Mesenchymal stem cell (in vitro differentiated cells and primary cell): Measurements from ENCODE around the gene AUTS2.

Experiments used
- DNase-seq: peaks from one replicate; pipeline ENCODE4 v3.0.0-alpha.2; 2013
- H2AFZ ChIP-seq: one replicate; pipeline ENCODE4 v1.6.1; 2013; ENCODE audit warnings: low read depth, mild to moderate bottlenecking, control low read depth, inconsistent platforms, low read length, moderate library complexity
- H2AK5ac ChIP-seq: 2 replicates; pipeline ENCODE4 v1.6.1; 2013; ENCODE audit warnings: low read length, moderate library complexity, mild to moderate bottlenecking, inconsistent platforms; ENCODE audit not compliant: severe bottlenecking
- H2BK120ac ChIP-seq: one replicate; pipeline ENCODE4 v1.6.1; 2013; ENCODE audit warnings: low read depth, mild to moderate bottlenecking, inconsistent platforms, low read length, moderate library complexity
- H2BK12ac ChIP-seq, 2 experiments: one replicate each; pipeline ENCODE4 v1.6.1; 2013; ENCODE audit warnings: inconsistent platforms in 2 of 2, low read length in 2 of 2, mild to moderate bottlenecking in 2 of 2, moderate library complexity in 2 of 2, control low read depth in 1 of 2
- H2BK15ac ChIP-seq: one replicate; pipeline ENCODE4 v1.6.1; 2013; ENCODE audit warnings: mild to moderate bottlenecking, low read depth, inconsistent platforms; ENCODE audit not compliant: poor library complexity, severe bottlenecking
- H2BK5ac ChIP-seq: 2 replicates; pipeline ENCODE4 v1.6.1; 2013; ENCODE audit warnings: low read depth, mild to moderate bottlenecking, low read length, control low read depth, inconsistent platforms; ENCODE audit not compliant: poor library complexity, severe bottlenecking
- H3K14ac ChIP-seq, 2 experiments: one replicate each; pipeline ENCODE4 v1.6.1; 2013; ENCODE audit warnings: inconsistent platforms in 2 of 2, low read length in 2 of 2, control low read depth in 1 of 2, mild to moderate bottlenecking in 1 of 2, moderate library complexity in 1 of 2
- H3K18ac ChIP-seq, 2 experiments: one replicate each; pipeline ENCODE4 v1.6.1; 2013; ENCODE audit warnings: inconsistent platforms in 2 of 2, low read length in 2 of 2, control low read depth in 1 of 2, low read depth in 1 of 2, mild to moderate bottlenecking in 1 of 2
- H3K23ac ChIP-seq, 2 experiments: one replicate each; pipeline ENCODE4 v1.6.1; 2013; ENCODE audit warnings: inconsistent platforms in 2 of 2, low read length in 2 of 2, mild to moderate bottlenecking in 2 of 2, moderate library complexity in 2 of 2, control low read depth in 1 of 2
- H3K27ac ChIP-seq: 2 replicates; pipeline ENCODE4 v1.5.1; 2013; ENCODE audit warnings: mild to moderate bottlenecking, moderate library complexity, low read length, control low read depth, inconsistent platforms; ENCODE audit not compliant: poor library complexity, severe bottlenecking
- H3K27me3 ChIP-seq, 2 experiments: 2 replicates each; pipeline versions ENCODE4 v1.6.1 to v1.7.0; 2013; ENCODE audit warnings: low read length in 2 of 2, mild to moderate bottlenecking in 2 of 2, moderate library complexity in 2 of 2, control low read depth in 1 of 2, inconsistent platforms in 1 of 2; ENCODE audit not compliant: control insufficient read depth in 1 of 2, insufficient read depth in 1 of 2
- H3K36me3 ChIP-seq, 2 experiments: 2 replicates each; pipeline versions ENCODE4 v1.6.1 to v1.7.0; 2013; ENCODE audit warnings: low read length in 2 of 2, control low read depth in 1 of 2, inconsistent platforms in 1 of 2, low read depth in 1 of 2, mild to moderate bottlenecking in 1 of 2; ENCODE audit not compliant: insufficient read depth in 2 of 2, control insufficient read depth in 1 of 2
- H3K4ac ChIP-seq, 2 experiments: one replicate each; pipeline ENCODE4 v1.6.1; 2013; ENCODE audit warnings: inconsistent platforms in 2 of 2, low read length in 2 of 2, mild to moderate bottlenecking in 2 of 2, moderate library complexity in 2 of 2, control low read depth in 1 of 2, low read depth in 1 of 2
- H3K4me1 ChIP-seq: 2 replicates; pipeline ENCODE4 v1.6.1; 2013; ENCODE audit warnings: low read depth, low read length, control low read depth; ENCODE audit not compliant: control insufficient read depth, insufficient read depth
- H3K4me2 ChIP-seq: 2 replicates; pipeline ENCODE4 v1.6.1; 2013; ENCODE audit warnings: low read length, mild to moderate bottlenecking, inconsistent platforms; ENCODE audit not compliant: poor library complexity, severe bottlenecking
- H3K4me3 ChIP-seq, 2 experiments: 2 replicates each; pipeline versions ENCODE4 v1.5.1 to v1.7.0; 2013; ENCODE audit warnings: low read length in 2 of 2, mild to moderate bottlenecking in 2 of 2, control low read depth in 1 of 2, low read depth in 1 of 2; ENCODE audit not compliant: insufficient read depth in 1 of 2
- H3K79me1 ChIP-seq: replicated peaks from 2 replicates; pipeline ENCODE4 v1.6.1; 2013; ENCODE audit warnings: mild to moderate bottlenecking, control low read depth, low read length, inconsistent platforms; ENCODE audit not compliant: poor library complexity, severe bottlenecking
- H3K9ac ChIP-seq: 2 replicates; pipeline ENCODE4 v1.7.0; 2013; ENCODE audit warnings: mild to moderate bottlenecking, low read length, moderate library complexity
- H3K9me3 ChIP-seq: 2 replicates; pipeline ENCODE4 v1.7.0; 2013; ENCODE audit warnings: mild to moderate bottlenecking, low read length; ENCODE audit not compliant: control insufficient read depth
- H4K8ac ChIP-seq: one replicate; pipeline ENCODE4 v1.6.1; 2013; ENCODE audit warnings: inconsistent platforms, mild to moderate bottlenecking, low read length, moderate library complexity
- H4K91ac ChIP-seq: one replicate; pipeline ENCODE4 v1.6.1; 2013; ENCODE audit warnings: mild to moderate bottlenecking, low read length, inconsistent platforms
- WGBS: methylation state at CpG from one replicate; pipeline ENCODE4 v1.1.7; 2013; ENCODE audit warnings: mixed read lengths; 5-methylcytosine and 5-hydroxymethylcytosine counted together

AUTS2 gene

DNA sequence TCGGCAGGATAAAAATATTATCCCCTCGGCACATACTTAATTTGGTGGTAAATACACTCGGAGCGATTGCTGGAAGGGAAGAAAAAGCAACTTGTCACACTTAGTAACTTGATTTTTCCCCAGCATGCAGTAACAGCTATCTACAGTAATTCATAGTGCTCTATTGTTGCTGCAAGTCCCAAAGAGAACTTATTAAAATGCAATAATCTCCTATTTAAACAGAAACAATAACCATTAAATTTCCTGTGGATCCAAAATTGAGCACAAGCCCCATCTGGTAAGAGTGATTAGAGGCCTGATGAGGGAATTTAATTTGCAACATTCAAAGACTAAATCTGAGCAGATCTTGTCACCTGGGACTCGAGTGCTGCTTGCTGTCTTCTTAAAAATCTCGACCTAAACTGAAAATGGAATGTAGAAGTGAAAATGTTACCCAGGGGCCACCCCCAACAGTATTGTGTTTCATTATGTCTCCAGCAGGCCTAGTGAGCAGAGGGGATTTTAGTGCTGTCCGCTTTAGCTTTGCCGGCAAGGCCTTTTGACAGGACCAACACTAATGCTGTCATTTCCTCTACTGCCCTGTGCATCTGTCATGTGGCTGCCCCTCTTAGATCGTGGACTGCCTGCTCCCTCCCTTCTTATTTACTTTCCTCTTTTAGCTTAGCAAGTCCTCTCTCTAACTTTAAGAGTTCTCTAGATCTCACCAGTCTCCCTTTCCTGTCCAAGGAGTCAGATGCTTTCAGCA, 639.7 kb downstream of the AUTS2 start:
- no peak for DNase-seq
- no peaks in the 10 kb centered on the region for H3K27me3 ChIP-seq
- no peaks in the 10 kb centered on the region for H3K4me1 ChIP-seq
- H3K23ac ChIP-seq = no peak overlapping the region
- no peak overlapping the region for H4K91ac ChIP-seq
- H3K4ac ChIP-seq = no peak overlapping the region
- no peak overlapping the region for H3K4me2 ChIP-seq
- WGBS = 64% methylated on average over 9 of the region's 9 CpGs
- no peak overlapping the region for H2AK5ac ChIP-seq
- H3K14ac ChIP-seq = no peak overlapping the region
- no peak overlapping the region for H2BK5ac ChIP-seq
- no peaks in the 10 kb centered on the region for H3K79me1 ChIP-seq
- no peak overlapping the region for H3K27ac ChIP-seq
- no peak overlapping the region for H4K8ac ChIP-seq
- no peak overlapping the region for H3K18ac ChIP-seq
- H3K9me3 ChIP-seq = no peaks in the 10 kb centered on the region
- H2BK15ac ChIP-seq = no peak overlapping the region
- no peaks in the 10 kb centered on the region for H3K36me3 ChIP-seq
- H2AFZ ChIP-seq = no peak overlapping the region
- no peak overlapping the region for H2BK12ac ChIP-seq
- H3K4me3 ChIP-seq = no peak overlapping the region
- no peak overlapping the region for H2BK120ac ChIP-seq
- no peak overlapping the region for H3K9ac ChIP-seq

DNA sequence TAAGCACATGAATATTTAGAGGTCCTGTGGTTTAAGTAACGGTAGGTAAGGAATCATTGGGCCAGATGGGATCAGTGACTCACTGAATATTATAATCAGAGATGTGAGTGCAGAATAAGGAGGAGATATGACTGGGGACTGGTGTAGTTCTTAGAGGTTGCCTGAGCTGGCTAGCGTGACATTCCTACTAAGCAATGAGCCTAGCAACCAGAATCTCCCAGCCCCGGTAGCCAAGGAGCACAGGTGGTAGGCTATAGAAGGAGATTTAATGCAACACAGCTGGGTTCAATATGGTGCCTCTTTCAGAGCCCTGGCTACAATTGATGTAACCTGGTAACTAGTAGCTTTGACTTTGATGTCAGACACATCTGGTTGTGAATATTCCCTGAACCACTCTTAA, 641.6 kb downstream of the AUTS2 start:
- no peak overlapping the region for H2BK5ac ChIP-seq
- no peak overlapping the region for H3K4ac ChIP-seq
- H3K23ac ChIP-seq = no peak overlapping the region
- H3K36me3 ChIP-seq = no peaks in the 10 kb centered on the region
- H3K4me3 ChIP-seq = no peak overlapping the region
- no peaks in the 10 kb centered on the region for H3K79me1 ChIP-seq
- H3K14ac ChIP-seq = no peak overlapping the region
- H2BK12ac ChIP-seq = no peak overlapping the region
- WGBS = 95% methylated on average over 3 of the region's 3 CpGs
- H3K9ac ChIP-seq = no peak overlapping the region
- H4K91ac ChIP-seq = no peak overlapping the region
- H2BK120ac ChIP-seq = no peak overlapping the region
- no peak overlapping the region for H2AFZ ChIP-seq
- H3K27me3 ChIP-seq = no peaks in the 10 kb centered on the region
- H3K4me1 ChIP-seq = no peaks in the 10 kb centered on the region
- no peaks in the 10 kb centered on the region for H3K9me3 ChIP-seq
- H2BK15ac ChIP-seq = no peak overlapping the region
- H2AK5ac ChIP-seq = no peak overlapping the region
- H3K18ac ChIP-seq = no peak overlapping the region
- H3K27ac ChIP-seq = no peak overlapping the region
- no peak for DNase-seq
- H3K4me2 ChIP-seq = no peak overlapping the region
- no peak overlapping the region for H4K8ac ChIP-seq

DNA sequence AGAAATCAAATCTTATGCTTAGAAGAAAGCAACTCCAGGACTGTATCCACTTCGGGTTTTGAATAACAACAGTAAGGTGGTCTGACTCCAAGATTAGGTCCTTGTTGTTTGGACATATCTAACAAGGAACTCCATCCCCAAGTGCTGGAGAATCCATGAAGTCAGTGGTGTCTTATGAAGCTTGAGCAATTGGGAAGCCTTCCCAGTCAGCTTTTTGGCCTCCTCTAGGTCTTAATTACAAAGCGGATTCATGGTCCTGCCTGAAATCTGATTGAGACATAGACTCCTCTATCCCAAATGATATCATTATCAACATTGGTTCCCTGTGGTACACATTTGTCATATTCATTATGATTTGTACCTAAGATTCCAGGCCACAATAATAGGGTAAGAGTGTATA, 642.6 kb downstream of the AUTS2 start:
- Histone ChIP-seq H3K4ac (no peak overlapping the region), H3K23ac (no peak overlapping the region), H3K4me2 (no peak overlapping the region), H4K91ac (no peak overlapping the region), H3K14ac (no peak overlapping the region), H3K9me3 (no peaks in the 10 kb centered on the region), H3K27me3 (no peaks in the 10 kb centered on the region), H2BK5ac (no peak overlapping the region), H3K9ac (no peak overlapping the region), H2AFZ (no peak overlapping the region), H3K79me1 (no peaks in the 10 kb centered on the region), H3K27ac (no peak overlapping the region), H3K4me1 (no peaks in the 10 kb centered on the region), H3K4me3 (no peak overlapping the region), H4K8ac (no peak overlapping the region), H3K18ac (no peak overlapping the region), H2BK15ac (no peak overlapping the region), H3K36me3 (no peaks in the 10 kb centered on the region), H2AK5ac (no peak overlapping the region), H2BK120ac (no peak overlapping the region), H2BK12ac (no peak overlapping the region)
- WGBS = 100% methylated on average over 1 of the region's 2 CpGs
- DNase-seq = no peak

- Histone ChIP-seq H3K18ac (no peak overlapping the region), H3K4me2 (no peak overlapping the region), H3K23ac (no peak overlapping the region), H4K91ac (no peak overlapping the region), H3K27me3 (no peaks in the 10 kb centered on the region), H4K8ac (no peak overlapping the region), H2AFZ (no peak overlapping the region), H2BK15ac (no peak overlapping the region), H3K36me3 (no peaks in the 10 kb centered on the region), H3K4me1 (no peaks in the 10 kb centered on the region), H3K9me3 (no peaks in the 10 kb centered on the region), H3K79me1 (no peaks in the 10 kb centered on the region), H2AK5ac (no peak overlapping the region), H2BK5ac (no peak overlapping the region), H3K9ac (no peak overlapping the region), H3K14ac (no peak overlapping the region), H3K27ac (no peak overlapping the region), H3K4ac (no peak overlapping the region), H2BK120ac (no peak overlapping the region), H2BK12ac (no peak overlapping the region), H3K4me3 (no peak overlapping the region)
- WGBS = 91% methylated on average over 2 of the region's 2 CpGs
- DNase-seq = no peak
Measured at GRCh38 chr7:70241536-70242175, 643.4 kb downstream of the AUTS2 start.
